ENCODE measurements around the gene LRGUK.
"Not testable (repeated sequence)": the region's sequence is repeated elsewhere in the genome, so short reads cannot be mapped to it uniquely, and the experiment has no call there.

Gene LRGUK

DNA sequence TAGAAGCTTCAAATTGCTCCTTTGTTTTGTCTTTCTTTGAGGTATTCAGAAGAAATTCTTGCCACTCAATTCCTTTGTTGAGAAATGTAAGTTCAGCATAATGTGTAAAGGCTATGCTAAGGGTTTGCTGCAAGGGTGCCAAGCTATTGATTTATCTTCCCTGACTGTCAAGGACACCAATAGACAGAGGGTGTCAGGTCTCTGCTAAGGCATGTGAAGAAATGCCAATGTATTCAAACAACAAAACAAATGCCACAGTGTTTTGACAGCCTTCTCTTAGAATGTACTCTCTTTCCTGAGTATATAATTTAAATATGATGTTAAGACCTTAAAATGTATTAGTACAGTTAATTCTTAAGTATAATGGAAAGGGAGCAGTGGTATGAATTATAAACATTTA lies 62.4 kb downstream of the LRGUK start:
- no peak for DNase-seq

DNA sequence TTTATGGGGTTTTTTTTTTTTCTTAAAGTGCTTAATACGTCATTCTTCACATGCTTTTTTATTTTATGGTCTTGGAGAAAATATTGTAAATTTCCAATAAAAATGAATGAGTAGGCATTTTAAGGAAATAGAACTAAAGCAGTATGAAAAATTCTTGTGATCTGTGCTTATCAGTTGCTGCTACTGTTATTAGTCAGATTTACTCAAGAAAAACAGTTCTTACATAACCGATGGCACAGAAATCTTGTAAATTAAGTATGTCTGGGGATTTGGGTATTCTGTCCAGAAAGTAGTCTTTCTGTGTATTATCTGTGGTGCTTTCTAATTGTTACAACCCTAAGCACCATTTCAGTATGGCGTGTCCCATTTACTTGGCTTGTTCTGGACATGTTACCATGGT lies 64.7 kb downstream of the LRGUK start:
- DNase-seq: no peak

DNA sequence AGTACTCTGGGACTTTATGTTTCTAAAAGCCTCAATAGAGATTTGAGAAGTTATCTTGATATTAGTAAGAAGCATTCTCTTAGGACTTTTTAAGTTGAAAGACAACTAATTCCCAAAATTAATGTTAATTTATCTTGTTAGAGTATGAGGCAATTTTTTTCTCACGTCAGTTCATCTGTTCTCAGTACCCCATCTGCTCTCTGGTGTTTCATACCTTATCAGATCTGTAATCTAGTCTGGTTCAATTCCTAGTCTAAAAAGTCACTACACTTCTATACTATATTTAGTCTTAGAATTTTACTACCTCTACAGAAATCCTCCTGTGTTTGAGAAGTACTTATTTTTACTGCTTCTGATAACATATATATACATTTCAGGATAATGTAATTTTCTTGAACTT lies 66.1 kb downstream of the LRGUK start:
- no peak for DNase-seq

DNA sequence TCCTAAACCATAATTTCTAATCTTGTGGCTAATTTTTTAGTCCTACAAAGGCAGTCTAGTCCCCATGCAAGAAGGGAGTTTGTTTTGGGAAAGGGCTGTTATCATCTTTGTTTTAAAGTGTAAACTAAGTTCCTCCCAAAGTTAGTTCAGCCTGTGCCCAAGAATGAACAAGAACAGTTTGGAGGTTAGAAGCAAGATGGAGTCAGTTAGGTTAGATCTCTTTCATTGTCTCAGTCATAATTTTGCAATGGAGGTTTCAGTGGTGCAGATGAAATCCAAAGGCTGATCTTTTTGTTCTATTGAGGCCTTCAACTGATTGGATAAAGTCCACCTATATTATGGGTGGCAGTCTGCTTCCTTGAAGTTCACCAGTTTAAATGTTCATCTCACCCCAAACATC lies 68.1 kb downstream of the LRGUK start:
- DNase-seq: no peak

DNA sequence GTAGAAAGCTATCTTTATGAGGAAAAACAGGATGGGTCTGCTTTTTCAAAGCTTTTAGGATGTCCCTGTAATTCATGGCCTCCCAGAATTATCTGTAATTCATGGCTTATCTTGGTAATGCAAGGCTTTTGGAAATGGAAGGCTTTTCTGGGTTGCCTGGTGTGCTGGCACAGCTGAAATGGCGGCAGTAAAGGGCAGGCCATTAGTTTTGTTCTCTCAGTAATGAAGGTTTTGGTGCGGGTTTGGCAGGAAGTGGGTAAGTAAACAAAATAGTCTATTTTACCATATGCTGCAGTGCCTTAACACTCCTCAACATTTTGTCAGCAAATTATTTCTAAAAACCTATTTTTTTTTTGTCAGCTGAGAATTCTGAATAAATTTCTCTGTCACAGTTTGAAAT lies 69.3 kb downstream of the LRGUK start:
- no peak for DNase-seq

DNA sequence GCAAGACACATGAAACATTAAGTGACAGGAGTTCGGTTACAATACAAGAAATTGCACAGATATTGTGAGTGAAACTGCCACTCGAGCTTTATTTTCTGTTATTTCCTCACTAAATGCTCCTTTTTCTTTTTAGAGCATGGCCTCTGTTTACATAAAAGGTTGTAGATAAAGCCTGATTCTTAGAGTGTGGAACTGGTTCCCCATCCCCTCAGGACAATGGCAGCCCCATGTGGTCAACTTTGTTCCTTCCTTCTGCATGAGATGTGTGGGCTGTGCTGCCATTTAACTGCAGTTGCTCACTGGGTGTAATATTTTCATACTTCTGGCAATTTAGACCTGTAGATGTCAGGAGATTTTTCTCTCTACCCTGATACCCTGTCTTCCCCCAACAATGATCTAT lies 70.2 kb downstream of the LRGUK start:
- no peak for DNase-seq

DNA sequence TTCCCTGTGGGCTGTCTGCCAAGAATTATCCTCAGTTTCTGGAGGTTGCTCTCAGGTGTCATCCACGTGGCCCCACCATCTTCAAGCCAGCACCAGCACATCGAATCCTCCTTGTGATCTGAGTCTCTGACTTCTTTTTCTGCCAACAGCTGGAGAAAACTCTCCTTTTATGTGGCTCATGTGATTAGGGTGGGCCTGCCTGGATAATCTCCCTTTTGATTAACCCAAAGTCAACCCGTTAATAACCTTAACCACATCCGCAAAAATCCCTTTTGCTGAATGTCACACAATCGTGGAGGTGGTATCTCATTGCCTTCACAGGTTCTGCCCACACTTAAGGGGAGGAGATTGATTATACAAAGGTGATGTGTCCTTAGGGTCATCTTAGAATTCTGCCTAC lies 73.8 kb downstream of the LRGUK start:
- no peak for DNase-seq

DNA sequence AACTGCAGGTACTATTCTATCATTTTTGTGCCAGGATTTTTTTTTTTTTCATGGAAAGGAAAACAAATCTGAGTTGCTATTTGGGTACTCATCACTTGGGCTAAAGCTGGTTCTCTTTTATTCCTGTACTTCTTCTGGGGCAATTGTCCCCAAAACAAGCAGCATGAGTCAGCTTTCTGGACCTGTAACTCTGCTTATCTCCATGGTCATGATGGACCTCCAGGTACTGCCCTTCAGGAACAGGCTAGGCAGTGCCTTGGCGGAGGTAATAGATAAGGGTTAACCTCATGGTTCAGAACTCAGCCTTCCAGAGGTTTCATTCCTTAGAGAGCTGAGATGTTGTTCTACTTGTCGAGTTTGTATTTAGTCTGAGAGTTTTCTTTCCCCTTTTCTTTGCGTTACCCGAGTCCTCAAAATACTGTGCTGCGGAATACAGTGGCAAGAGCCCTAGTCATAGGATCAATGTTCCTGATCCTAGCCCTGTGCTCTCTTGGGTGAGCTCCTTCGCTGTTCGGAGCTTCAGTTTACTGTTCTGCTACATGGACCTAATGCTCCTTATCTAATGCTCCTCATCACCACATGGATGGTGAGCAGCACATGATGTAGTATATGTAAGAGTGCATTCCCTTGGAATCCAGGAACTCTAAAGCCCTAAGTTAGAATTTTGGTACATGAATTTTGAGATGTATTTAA lies 74.6 kb downstream of the LRGUK start:
- no peak for DNase-seq

DNA sequence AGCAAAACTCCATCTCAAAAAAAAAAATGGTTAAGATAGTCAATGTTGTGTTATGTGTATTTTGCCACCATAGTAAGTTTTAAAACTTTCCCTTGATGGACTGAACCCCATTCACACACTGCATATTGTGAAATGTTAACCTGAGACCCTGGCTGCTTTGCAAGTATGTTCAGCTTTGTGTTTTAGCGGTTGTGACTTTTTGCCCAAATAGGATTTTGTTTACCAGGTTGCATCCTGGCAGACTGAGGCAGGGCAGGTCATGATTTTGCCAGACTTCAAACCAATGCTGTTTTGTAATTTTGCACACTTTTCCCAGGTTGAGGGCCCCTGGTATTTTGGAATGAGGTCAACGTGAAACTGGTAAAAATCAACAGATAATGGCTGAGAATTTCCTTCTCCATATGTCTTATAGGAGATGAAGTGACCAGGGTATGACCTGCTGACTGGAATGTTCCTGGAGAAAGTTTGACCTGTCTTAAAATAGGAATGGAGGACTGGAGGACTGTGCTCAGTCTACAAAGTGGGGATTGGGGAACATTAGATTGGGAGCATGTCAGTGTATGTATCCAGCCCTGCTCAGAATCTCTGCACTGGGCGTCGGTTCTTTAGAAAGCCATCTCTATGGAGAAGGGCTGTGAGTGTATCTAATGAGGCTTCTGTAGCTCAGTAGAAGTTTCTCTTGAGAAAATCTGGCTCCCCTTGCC lies 76.2 kb downstream of the LRGUK start:
- no peak for DNase-seq

DNA sequence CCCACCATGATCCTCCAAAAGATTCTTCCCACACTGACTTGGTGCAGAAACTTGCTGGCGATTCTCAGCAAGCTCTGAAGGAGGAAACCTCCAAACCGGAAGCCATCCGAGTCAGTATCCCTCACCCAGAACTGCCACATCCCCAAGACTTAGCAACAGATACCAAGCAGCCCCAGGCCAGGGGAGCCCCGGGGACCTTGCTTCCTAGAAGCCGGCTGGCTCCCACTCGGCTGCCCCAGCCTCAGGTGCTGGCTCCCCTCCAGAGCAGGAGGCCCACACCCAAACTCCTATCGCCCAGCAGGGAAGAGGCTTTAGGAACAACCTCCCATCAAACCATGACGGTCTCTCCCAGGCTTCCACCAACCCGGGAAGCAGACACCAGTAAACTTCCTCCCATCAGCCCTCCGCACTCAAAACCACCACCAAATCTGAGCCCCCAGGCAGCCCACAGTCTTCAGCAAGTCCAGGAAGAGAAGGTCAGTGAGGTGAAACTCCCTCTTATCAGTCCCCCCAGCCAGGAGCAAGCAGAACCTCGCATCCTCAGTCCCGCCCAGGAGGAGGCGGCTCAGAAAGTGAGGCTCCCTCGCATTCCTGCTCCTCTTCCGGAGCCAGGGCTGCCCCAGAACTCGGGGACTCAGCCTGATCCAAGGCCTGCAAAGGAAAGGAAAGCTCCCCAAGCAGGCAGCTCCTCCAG lies 82.3 kb downstream of the LRGUK start:
- no peak for DNase-seq

DNA sequence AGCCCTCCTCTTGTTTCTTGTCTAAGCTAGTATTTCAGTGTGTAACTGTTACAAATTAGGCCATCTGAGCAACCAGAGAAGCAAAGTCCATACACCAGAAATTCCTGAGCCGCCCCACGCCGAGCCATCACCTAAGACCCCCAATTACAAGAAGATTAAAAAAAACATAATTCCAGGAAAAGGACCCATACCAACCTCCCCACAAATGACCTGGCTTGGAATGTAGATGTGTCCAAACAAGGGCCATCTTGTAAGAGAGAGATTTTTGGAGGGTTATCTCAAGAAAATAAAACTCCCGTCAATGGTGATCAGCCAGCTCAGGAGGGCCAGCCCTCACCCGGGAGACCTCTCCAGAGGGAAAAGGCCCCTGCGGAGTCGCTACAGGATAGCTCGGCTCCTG lies 83.1 kb downstream of the LRGUK start:
- DNase-seq: no peak

DNA sequence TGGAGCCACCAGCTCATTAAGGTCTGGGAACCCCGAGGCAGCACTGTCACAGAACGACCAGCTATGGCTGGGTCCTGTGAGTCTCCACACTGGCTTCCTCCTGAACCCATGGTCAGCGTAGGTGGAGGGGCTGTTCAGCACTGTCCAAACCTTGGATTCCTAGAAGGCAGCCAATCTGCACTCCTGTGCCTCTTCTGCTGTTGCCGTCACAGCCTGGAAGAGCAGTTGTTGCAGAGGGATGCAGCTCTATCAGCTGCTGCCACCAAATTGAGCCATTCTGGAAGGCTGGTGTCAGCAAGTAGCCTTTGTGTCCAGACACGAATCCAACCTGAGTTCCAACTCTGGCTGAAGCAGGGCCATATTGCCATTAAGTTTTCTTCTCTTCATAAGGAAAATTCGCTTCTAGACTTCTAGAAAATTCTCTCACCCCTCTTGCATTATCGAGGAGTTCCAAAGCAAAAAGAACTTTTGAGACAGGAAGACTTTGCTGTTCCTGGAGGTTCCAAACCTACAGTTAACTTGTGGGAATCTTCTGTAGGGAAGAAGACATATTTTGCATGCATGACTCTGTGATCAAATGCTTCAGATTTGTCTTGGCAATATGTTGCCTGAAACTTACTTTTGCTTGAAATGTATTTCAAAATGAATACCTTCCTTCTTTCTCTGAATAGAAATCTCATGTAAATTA lies 84.0 kb downstream of the LRGUK start:
- DNase-seq: no peak

DNA sequence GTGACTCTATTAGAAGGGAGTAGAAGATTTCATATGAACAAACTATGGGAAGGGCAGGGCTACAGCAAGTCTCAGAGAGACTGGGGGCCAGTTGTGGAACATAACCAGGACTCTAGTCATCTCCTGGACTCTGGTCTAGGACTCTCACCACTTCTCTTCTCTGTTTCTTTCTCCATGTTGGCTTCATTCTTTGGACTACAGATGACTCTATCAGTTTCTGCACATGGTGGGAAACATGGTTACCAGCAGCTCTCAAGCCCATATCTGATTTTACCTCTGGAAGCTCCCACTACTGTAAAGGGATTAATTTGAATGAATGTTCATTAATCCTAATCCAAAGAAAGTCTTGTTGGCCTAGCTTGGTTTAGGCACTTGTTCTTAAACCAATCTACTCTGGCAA lies 84.7 kb downstream of the LRGUK start:
- no peak for DNase-seq

DNA sequence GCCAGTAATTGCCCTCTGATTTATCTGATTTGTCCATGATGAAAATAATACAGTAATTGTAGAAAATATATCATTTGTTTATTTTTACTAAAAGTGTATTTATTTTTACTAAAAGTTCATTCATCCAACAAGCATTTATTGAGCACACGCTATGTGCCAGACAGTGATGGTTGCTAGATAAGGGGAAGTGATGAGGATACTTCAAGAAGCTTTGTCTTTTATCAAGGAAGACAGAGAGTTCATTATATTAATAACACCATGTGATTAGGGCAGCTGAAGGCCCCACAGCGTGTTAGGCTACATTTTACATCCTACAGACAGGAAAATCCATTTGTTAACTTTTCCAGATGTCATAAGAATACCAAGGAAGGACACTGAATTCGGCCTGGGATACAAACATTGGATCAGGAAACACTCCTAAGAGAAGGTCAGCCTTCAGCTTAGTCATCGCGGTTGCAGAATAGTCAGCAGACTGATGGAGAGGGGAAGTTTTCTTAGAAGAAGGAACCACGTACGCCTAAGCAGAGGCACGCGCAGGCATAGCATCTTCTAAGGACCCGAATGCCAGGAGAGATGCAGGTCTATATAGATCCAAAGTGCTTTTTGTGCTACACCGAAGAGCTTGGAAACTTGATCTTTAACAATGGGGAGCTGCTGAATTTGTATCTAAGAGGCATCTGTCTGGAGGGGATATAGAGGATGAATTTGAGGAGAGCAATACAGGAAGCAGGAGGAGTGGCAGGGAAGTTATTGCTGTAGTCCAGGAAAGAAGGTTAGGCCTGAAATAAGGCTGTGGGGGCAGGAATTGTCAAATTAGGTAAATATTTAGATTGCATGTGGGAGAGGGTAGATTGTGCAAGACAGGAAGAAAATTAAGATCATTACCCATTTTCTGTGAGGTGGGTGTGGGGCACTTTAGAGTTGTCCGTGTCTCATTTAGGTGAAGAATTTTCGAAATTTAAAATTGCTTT lies 85.7 kb downstream of the LRGUK start:
- no peak for DNase-seq

DNA sequence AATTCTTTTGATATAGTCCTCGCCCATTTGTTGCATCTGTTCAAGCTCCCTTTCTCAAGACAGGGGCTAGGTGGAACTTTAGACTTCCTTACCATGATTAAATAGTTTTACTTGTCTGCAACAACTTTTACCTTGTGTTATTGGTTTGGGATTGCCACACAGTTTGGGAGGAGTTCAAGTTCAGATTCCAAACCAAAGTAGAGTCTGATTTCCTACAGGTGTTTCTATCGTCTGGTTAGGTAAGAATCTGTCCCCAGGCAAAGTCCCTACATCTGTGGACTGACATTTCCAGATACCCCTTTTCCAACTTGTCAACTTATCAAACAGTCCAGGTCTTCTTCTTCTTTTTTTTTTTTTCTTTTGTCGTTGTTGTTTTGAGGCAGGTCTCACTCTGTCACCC lies 93.1 kb downstream of the LRGUK start:
- DNase-seq: no peak

DNA sequence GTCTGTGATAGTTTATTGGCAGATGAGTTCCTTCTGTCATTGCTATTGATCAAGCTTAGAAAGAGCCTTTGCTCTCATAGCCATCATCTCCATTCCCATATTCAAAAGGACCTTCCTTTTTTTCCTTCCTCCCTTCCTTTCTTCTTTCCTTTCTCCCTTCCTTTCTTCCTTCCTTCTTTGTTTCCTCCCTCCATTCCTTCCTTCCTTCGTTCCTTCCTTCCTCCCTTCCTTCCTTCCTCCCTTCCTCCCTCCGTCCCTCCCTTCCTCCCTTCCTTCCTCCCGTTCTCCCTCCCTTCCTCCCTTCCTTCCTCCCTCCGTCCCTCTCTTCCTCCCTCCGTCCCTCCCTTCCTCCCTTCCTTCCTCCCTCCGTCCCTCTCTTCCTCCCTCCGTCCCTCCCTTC lies 104.2 kb downstream of the LRGUK start:
- DNase-seq: not testable (repeated sequence)

DNA sequence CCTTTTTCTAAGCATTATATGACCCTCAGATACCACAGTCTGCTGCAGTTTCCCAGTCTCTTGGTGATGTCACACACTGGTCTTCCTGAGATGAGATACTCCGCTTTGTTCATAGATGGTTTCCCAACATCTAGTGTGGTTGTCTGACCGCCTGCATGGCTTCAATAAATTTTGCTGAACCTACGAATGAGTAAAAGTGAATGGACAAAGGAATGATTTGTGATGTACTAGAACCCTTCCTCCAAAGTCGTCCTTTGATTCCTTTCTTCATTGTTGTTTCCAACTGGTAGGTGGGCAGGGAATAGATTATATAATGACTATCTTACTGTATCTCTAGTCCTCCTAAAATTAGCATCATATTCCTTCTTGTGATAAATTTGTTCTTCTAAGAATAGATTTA lies 107.1 kb downstream of the LRGUK start:
- DNase-seq: no peak

DNA sequence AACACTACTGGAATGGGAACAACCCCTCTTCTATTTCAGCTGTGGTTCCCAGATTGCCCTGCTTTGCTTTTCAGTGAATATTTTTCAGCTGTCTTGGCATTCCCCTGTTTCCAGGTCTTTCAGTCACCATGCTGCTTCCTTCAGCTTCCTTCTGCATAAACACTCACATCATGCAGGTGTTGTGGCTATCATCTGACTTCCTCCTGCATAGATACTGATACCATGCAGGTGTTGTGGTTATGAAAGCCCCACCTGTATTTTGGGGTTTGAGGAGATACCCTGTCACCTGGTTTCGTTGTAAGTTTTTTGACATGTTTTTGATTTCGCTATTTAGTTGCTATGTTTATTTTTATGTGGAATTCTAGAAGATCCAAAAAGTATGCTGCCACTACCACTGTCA lies 118.1 kb downstream of the LRGUK start:
- no peak for DNase-seq

DNA sequence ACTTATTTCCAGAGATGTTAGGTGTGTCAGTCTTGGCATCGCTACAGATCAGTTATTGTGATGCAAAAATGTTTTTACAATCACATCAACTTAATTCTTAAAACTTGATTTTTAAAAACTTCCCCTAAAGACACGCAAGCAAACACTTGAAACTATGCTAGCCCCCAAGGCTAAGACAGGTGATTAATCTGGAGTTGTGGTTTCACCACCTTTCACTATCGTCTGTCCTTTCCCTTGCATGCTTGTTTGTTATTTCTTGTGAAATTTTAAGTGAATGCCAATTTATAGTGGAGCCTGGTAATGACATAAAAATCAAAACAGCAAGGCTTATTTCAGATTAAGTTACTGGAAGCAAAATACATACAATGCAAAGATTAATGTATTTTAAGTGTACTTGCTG lies 119.2 kb downstream of the LRGUK start:
- no peak for DNase-seq

DNA sequence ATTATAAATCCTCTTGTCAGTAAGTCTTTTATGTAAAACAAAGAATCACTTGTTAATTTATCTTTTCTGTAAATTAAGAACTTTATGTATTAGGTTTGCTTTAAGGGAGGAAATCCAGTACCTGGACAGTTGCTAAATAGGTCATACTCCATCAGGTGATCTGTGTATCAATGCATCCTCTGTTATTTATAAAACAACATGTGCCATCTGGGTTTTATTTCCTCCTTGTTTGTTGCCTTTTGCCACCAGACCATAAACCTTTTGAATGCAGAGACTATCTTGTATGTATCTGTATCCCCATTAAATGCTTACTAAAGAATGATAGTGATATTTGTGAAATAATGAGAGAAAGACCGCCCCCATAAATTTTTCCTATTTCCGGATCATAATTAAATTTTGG lies 119.6 kb downstream of the LRGUK start:
- DNase-seq: no peak

DNA sequence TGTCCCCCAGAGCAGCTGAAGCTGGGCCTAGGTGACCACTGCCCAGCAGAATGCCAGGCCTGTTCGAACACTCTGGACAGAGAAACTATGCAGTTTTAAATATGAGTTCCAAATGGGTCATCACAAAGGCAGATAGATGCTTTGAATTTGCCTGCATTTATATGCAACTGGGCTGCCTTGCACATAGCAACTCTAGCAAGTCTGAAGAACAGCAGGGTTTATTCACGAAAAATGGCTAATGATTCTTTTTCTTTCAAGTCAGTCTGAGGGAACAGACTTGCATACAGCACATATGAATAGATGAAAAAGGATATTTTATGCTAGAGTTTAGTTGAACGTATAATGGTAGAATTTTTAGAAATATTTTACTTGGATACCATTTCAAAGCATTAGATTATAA lies 121.1 kb downstream of the LRGUK start:
- no peak for DNase-seq

DNA sequence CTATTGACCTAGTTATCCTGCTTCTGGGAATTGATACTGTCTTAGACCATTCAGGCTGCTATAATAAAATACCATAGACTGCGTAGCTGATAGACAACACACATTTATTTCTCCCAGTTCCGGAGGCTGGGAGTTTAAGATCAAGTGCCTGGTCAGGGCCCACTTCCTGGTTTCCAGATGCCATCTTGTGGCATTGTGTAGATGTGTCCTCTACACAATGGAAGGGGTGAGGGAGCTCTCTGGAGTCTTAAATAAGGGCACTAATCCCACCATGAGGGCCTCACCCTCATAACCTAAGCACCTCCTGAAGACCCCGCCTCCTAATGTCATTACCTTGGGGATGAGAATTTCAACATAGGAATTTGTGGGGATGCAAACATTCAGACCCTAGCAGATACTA lies 127.2 kb downstream of the LRGUK start:
- no peak for DNase-seq

DNA sequence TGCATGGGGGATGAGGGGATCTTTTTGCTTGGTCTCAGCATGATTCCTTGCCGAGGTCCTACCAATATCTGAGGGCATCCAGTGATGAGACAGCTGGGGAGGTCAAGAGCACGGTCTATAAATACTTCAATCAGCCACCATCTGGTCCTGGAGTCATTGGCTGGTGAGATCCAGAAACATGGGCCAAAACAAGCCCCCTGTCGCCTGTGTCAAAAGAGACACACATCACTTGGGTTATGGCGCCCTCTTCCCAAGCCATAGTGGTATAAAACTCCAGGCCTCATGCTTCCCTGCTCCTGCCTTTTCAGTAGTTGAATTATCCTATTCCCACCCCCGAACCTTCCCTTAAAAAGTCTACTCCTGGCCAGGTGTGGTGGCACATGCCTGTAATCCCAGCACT lies 128.7 kb downstream of the LRGUK start:
- DNase-seq: no peak

Measured in CD4-positive, alpha-beta T cell treated with Interleukin-10 for 1 hour (primary cell).